Keratinocyte (primary cell): ENCODE results near the gene AMIGO1.
A peak's percentile ranks its signal among the peaks of the same experiment; 100 is the strongest.

Experiments used
- EZH2 ChIP-seq: IDR thresholded peaks from one replicate; pipeline ENCODE4 v1.6.1; 2012; ENCODE audit warnings: inconsistent platforms, mild to moderate bottlenecking, low read length, moderate library complexity
- TF ChIP-seq, protein P1 (sequence below), 3 experiments: IDR thresholded peaks in 1 of 3; conservative IDR thresholded peaks in 1 of 3; optimal IDR thresholded peaks in 1 of 3; 2 replicates in 2 of 3; 3 replicates in 1 of 3; pipeline versions ENCODE3 to v1.5.1; 2011; ENCODE audit warnings: low read length in 3 of 3, mild to moderate bottlenecking in 3 of 3, moderate library complexity in 2 of 3, control low read depth in 1 of 3, inconsistent platforms in 1 of 3; ENCODE audit not compliant: insufficient read depth in 2 of 3; ENCODE audit errors: extremely low read depth in 1 of 3

DNA sequence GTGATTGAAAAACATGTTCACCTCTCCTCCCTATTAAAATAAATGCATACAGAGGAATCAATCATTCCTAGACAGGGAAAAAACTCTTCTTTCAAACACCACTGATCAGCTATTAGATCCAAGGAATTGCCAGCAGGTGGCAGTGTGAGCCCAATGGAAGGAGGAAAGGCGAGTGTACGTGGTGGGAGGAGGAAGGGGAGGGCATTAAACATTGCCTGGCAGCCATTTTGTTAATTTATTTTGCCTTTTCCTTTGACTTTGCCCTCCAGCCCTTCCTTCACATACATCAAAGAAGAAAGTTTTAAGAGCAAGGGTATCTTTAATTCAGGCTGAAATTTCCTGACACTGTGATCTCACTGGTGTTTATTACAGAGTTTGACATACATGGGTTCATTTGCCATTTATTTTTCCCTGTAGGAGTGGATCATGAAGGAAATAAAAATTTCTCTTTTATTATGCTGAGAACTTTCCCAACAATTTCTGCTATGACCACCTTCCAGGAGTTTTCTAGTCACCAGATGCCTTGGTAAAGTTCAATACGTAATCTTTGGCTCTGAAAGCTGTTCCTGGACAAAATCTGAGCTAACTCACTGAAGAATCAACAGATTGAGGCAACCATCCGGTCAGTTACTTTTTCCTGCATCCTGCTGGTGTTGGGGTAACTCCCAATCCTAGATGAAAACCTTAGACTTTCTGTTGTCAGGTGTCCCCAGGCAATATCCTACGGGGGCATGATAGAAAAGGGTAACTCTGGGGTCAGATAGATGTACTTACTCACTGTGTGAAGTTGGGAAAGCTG is 37.0 kb upstream of the AMIGO1 start:
- TF ChIP-seq, protein P1, sequence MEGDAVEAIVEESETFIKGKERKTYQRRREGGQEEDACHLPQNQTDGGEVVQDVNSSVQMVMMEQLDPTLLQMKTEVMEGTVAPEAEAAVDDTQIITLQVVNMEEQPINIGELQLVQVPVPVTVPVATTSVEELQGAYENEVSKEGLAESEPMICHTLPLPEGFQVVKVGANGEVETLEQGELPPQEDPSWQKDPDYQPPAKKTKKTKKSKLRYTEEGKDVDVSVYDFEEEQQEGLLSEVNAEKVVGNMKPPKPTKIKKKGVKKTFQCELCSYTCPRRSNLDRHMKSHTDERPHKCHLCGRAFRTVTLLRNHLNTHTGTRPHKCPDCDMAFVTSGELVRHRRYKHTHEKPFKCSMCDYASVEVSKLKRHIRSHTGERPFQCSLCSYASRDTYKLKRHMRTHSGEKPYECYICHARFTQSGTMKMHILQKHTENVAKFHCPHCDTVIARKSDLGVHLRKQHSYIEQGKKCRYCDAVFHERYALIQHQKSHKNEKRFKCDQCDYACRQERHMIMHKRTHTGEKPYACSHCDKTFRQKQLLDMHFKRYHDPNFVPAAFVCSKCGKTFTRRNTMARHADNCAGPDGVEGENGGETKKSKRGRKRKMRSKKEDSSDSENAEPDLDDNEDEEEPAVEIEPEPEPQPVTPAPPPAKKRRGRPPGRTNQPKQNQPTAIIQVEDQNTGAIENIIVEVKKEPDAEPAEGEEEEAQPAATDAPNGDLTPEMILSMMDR (optimal IDR thresholded peaks at IDR 0.05 in 1 of 3, IDR thresholded peaks at IDR 0.05 in 1 of 3, conservative IDR thresholded peaks at IDR 0.05 in 1 of 3; ENCODE audit: extremely low read depth in 1 of 3, insufficient read depth in 2 of 3, low read length in 3 of 3): peak; percentile 73 to 93 (median 84)
- no peak for TF ChIP-seq EZH2
